H54 (cell line): ENCODE data around the gene SH2D3A.
"Not testable (repeated sequence)": the region's sequence is repeated elsewhere in the genome, so short reads cannot be mapped to it uniquely, and the experiment has no call there.

Experiments
- DNase-seq: peaks from one replicate; pipeline ENCODE4 v3.0.0; 2011; ENCODE audit warnings: low spot score, mixed read lengths; ENCODE audit not compliant: insufficient read length
- FAIRE-seq: peaks from 3 replicates; lab custom pipeline; 2011; peaks lifted over from hg19 to GRCh38; lab: Jason Lieb, UNC
- POLR2A ChIP-seq: IDR thresholded peaks from 2 replicates; pipeline ENCODE4 v1.6.1; 2011; ENCODE audit warnings: low read depth, mild to moderate bottlenecking, low read length

SH2D3A gene

DNA sequence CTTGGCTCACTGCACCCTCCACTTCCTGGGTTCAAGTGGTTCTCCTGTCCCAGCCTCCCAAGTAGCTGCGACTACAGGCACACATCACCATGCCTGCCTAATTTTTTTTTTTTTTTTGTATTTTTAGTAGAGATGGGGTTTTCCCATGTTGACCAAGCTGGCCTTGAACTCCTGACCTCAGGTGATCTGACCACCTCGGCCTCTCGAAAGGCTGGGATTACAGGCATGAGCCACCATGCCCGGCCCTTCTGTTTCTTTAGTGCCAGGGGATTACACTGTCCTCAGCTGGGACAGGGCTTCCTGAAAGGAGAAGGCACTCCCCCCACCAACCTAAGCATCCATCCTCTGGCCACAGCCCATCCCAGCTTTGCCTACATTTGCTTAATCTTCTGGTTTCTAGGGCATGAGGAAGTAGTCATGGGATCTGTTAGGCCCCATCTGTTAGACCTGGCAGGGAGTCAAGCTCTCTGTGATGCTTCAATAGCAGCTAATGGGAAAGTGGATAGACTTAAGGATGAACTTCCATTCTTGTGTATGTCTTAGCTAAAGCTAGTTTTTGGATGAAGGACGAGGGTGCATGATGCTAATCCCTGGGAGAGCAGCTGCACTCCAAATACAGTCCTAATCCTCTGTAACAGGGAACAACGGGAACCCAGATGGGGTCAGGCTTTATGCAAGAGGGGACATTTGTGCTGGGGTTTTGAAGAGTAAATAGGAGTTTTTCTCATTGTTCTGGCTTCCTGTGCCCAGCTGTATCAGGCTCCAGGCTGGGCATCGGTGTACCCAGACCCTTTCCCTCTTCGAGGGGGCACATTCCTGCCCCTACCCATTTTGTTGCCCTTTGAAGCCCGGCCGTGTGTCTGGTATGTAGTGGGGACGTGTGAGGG lies 7.8 kb upstream of the SH2D3A start:
- FAIRE-seq, result no peak
- no peak for DNase-seq
- no peak for TF ChIP-seq POLR2A

DNA sequence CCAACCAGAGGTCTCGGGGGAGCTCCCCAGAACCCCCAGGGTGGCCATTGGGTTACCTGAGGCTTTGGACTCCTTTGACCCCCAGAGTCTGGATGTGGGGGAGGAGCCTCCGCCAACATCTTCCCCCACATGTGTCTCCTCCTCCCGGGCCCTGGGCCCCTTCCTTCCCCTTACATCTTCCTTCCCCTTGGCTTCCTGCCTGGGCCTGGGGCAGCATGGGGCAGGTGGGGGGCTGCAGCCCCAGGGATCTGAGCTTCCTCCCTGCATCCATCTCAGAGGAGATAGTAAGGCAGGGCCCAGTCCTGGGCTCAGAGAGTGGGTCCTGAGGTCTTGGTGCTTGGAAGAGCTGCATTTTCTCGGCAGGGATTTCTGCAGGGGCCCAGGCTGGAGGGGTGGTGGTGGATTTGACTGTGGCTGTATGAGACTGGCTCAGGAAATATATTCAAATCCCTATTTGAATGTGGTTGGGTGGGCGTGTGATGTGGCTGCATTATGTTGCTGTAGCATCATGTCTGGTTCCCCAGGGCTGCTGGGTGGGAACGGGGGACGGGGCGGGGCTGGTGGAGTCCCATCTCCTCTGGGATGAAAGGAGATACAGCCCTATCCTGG lies 6.2 kb upstream of the SH2D3A start:
- no peak for FAIRE-seq
- DNase-seq, result no peak
- no peak for TF ChIP-seq POLR2A

DNA sequence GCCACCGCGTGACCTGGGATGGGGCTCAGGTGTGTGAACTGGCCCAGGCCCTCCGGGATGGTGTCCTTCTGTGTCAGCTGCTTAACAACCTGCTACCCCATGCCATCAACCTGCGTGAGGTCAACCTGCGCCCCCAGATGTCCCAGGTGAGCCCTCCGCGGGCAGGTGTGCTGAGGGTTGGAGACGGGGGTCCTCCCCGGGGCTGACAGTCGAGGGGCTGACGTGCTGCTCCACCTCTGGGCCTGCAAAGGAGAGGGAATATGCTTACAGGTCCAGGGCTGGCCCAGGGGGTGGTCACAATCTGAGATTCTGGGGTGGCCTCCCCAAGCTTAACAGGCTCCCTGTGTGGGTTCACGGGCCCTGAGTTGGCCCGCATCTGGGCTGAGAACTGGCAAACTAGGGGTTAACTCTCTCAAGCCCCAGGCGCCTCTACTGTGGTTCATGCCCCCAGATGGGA lies 5.7 kb upstream of the SH2D3A start:
- FAIRE-seq (no peak), DNase-seq (no peak)
- no peak for TF ChIP-seq POLR2A

DNA sequence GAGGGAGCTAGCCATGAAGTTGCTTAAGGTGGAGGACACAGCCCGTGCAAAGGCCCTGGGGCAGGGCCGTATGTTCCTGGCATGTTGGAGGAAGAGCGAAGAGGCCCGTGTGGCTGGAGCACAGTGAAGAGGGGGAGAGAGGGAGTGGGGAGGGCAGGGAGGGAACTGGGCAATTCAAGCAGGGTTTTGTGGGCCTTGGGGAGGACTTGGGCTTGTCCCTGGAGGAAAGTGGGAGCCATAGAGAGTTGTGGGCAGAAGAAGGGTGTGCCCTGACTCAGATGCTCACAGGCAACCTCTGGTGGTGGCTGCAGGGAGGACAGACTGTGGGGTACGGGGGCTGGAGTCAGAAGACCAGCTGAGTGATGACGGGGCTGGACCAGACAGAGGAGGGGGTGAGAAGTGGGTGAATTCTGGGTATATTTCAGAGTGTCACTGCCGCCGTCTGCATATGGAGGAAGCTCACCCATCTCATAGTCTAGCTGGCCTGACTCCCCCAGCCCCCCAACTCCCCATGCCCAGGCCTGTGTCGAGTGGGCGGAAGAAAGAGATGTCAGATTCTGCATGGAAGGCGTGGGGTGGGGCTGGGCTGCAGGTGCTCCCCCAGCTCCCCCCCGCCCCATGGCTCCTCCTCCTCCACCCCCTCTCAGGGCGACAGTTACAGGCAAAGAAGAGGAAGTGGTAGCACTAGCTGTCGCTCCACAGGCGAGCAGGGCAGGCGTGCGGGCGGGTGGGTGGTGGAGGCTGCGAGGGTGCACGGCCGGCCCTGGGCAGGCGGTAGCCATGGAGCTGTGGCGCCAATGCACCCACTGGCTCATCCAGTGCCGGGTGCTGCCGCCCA lies 5.0 kb upstream of the SH2D3A start, which contains the start of gene VAV1:
Gene VAV1, plus strand, starts transcription at position 681 of the 838 bp plus-strand sequence. Its CDS starts 100 bp downstream, at position 781.
- no peak for TF ChIP-seq POLR2A
- FAIRE-seq (no peak), DNase-seq (no peak)

- not testable (repeated sequence) for DNase-seq, FAIRE-seq
Observed at GRCh38 chr19:6771648-6772027, 4.4 kb upstream of the SH2D3A start.

DNA sequence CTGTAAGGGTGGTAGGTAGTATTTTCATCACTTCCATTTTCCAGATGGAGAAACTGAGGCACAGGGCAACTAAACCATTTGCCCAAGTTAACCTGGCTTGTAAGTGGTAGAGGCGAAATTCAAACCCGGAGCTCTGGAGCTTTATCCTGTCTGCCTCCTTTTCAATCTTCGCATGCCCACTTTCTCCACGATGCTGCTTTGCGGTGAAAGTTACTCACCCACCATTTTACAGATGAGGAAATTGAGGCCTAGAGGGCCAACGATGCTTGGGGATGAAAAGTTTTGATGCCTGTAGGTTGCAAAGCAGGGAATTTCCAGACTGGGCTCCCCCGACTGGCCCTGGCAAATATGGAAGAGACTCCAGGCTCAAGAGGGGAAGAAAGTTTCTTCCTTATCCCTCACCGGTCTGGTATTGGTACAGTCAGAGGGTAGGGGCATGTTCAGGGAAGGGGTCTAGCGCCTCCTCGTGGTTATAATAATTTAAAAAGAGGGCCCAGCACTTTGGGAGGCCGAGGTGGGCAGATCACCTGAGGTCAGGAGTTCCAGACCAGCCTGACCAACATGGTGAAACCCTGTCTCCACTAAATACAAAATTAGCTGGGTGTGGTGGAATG lies 1.9 kb upstream of the SH2D3A start:
- no peak for TF ChIP-seq POLR2A
- no peak for FAIRE-seq
- no peak for DNase-seq

DNA sequence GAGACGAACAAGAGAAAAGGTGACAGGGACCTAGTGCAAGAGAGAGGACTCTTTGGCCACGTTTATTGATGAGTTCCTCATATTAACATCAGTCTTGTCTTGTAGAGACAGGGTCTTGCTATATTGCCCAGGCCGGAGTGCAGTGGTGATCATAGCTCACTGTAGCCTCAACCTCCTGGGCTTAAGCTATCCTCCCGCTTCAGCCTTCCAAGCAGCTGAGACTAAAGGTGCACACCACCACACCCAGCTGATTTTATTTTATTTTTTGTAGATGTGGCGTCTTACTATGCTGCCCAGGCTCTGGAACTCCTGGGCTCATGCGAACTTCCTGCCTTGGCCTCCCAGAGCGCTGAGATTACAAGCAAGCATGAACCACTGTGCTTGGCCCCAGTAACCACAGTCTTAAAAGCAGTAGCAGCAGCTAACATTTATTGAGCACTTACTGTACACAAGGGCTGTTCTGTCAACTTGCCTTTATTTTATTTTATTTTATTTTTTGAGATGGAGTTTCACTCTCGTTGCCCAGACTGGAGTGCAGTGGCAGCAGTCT lies 1.1 kb upstream of the SH2D3A start:
- FAIRE-seq, result no peak
- no peak for TF ChIP-seq POLR2A
- no peak for DNase-seq

DNA sequence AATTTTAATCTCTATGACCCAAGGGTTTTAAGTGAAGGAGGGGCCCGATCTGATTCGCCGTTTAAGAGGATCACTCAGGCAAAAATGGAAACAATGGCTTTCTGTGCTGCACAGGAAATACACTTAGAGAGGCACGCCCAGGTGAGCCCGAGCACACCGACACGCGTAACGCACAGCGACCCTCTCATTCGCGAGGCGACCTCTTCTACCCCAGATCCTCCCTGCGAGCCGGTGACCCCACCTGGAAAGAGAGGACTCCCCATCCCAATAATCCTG lies 216 bp downstream of the SH2D3A start:
- FAIRE-seq, result no peak
- TF ChIP-seq POLR2A, result no peak; the same call in 1 of the 2 replicates
- DNase-seq, result no peak

GRCh38 chr19:6766357-6767080 lies 716 bp downstream of the SH2D3A start:
- no peak for DNase-seq
- TF ChIP-seq POLR2A, result no peak

DNA sequence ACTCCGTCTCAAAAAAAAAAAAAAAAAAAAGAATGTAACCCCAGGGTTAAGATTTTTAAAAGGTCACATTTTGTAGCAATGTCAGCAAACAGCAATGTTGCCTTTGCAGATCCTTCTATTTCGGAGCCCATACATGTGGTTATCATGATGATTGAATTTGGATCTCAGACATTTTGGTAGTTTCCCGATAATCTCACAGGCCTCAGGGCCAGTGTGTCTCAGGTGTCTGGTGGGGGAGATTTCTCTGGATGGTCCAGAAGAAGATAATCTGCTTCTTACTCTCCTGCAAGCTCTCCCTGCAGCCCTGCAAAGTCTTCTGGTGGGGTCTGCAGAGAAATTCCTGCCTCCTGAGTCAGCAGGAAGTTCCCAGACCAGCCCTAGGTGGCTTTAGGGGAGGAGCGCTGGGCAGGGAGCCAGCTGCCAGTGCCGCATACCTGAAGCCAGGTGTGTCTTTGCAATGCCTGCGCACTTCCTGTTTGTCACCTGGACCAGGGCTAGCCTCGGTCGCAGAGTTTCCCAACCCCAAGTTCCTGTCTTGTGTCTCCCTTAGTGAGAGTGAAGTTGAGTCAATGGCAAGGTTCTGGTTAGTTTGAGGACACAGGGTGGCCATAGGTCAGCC lies 1.4 kb downstream of the SH2D3A start:
- TF ChIP-seq POLR2A, result no peak
- DNase-seq (no peak), FAIRE-seq (no peak)

More at GRCh38 chr19:6766357-6767080, 716 bp downstream of the SH2D3A start:
- no peak for FAIRE-seq

DNA sequence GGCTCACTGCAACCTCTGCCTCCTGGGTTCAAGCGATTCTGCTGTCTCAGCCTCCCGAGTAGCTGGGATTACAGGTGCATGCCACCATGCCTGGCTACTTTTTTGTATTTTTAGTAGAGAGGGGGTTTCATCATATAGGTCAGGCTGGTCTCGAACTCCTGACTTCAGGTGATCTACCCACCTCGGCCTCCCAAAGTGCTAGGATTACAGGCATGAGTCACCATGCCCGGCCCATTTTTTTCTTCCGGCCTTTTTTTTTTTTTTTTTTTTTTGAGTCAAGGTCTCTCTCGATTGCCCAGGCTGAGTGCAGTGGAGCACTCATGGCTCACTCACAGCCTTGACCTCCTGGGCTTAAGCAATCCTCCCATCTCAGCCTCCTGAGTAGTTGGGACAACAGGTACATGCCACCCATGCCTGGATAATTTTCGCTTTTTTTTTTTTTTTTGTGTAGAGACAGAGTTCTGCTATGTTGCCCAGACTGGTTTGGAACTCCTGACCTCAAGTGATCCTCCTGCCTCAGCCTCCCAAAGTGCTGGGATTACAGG lies 4.9 kb downstream of the SH2D3A start:
- DNase-seq, FAIRE-seq: not testable (repeated sequence)

DNA sequence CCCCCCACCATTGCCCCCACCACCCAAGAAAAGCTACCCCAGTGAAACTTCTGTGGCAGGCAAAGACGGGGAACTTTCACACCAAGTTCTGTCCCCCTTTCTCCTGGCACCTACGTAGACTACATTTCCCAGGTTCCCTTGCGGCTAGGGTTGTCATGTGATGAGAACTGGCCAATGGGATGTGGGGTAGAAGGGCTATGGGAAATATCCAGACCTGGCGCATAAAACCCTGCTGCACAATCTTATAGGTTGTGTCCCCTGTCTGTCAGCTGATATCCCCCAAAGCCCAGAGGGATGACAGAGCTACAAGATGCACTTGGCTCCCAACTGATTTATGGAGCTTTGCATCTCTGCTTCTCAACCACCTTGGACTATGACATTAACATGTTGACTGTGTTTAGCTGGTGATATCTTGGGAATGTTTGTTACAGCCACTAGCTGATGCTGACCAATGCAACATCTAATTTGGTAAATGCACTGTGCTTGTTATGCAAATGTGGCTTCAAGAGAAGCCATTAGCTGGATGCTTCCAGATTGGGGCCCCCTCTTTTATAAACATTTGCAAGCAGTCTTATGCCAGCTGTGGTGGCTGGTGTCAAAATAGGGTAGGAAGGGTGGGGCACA lies 6.1 kb downstream of the SH2D3A start:
- FAIRE-seq (no peak), DNase-seq (peak; percentile 53)
- no peak for TF ChIP-seq POLR2A
